Subcutaneous adipose tissue (tissue), 4 donors: ENCODE results near the gene PAPLN. TPM values are rescaled to one million over a fixed set of nuclear protein-coding genes. Genes with fewer than 3 reads are reported as not detected.

ENCODE experiments used
- total RNA-seq, 4 donors: library from RNA; depleted of rRNA; stranded (reverse); fragments of >200 nt; gene quantifications; one replicate each; pipeline ENCODE4 v1.1.0, GENCODE V29; 2016
- TF ChIP-seq, protein P1 (sequence below): fragments of 450-650 bp; IDR thresholded peaks from one replicate; pipeline ENCODE4 v1.5.1; 2016; ENCODE audit warnings: low read depth, mild to moderate bottlenecking, control low read depth, antibody characterized with exemption, moderate library complexity

PAPLN gene
- total RNA-seq, 4 donors from 2014 or later: 10.4 to 52.2 (median 22.4) TPM

DNA sequence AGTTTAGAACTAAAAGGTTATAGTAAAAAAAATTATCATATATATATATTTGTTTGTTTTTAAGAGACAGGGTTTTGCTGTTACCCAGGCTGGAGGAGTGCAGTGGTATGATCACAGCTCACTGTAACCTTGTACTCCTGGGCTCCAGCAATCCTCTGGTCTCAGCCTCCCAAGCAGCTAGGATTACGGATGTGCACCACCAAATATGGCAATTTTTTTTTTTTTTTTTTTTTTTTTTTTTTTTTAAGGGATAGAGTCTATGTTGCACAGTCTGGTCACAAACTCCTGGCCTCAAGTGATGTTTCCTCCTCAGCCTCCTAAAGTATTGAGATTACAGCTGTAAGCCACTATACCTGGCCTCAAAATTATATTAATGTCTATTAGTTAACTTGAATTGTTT lies 48.7 kb downstream of the PAPLN start:
- TF ChIP-seq, protein P1, sequence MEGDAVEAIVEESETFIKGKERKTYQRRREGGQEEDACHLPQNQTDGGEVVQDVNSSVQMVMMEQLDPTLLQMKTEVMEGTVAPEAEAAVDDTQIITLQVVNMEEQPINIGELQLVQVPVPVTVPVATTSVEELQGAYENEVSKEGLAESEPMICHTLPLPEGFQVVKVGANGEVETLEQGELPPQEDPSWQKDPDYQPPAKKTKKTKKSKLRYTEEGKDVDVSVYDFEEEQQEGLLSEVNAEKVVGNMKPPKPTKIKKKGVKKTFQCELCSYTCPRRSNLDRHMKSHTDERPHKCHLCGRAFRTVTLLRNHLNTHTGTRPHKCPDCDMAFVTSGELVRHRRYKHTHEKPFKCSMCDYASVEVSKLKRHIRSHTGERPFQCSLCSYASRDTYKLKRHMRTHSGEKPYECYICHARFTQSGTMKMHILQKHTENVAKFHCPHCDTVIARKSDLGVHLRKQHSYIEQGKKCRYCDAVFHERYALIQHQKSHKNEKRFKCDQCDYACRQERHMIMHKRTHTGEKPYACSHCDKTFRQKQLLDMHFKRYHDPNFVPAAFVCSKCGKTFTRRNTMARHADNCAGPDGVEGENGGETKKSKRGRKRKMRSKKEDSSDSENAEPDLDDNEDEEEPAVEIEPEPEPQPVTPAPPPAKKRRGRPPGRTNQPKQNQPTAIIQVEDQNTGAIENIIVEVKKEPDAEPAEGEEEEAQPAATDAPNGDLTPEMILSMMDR: no peak

DNA sequence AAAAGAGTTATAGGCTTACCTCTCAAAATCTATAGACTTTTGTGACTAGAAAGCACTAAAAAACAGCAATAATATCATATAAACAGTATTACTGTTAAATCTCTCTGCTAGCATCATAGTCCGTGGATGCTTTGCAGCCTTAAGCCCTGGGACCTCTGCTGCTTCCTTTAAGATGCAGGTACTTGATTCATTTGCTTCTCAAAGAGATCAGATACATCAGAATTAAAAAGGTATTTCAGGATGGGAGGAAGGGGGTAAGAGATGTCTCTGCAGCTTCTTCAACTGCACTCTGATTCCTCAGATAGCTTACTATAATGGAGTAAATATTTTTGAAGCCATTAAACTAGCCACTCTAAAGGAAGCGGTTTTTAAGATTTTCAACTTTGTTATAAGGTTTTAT lies 49.3 kb downstream of the PAPLN start:
- TF ChIP-seq, protein P1: no peak

DNA sequence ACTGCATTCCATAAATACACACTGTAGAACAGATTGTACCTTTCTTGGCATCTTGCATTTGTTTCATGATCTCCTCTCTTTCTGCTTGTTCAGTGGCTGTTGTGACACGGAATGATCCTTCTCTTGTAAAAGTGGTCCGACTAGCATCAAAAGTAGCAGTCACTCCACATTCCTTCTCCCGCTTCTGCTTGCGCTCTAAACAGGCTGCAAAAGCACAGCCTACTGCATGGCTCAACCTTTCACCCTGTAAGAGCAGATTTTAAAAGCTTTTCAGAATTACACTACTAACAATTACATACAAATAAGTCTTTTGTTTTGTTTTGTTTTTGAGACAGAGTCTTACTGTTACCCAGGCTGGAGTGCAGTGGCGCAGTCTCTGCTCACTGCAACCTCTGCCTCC lies 49.8 kb downstream of the PAPLN start:
- TF ChIP-seq, protein P1: no peak

DNA sequence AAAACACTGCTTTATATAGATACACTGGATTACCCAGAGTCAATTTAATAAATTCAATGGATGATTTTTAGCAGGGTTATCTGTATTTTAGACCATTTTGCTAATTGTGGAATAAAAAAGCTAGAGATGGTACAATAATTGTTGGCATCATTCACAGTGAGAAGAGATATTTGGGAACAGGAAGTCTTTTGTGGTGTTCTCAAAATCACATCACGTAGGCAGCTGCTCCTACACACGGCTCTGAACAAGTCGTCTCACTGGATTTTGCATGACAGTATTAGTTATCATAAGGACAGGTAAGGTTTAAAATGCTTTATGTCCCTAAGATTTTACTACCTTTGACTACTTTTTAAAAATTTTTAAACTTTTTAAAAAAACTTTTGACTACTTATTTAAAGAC lies 52.0 kb downstream of the PAPLN start:
- TF ChIP-seq, protein P1: no peak

DNA sequence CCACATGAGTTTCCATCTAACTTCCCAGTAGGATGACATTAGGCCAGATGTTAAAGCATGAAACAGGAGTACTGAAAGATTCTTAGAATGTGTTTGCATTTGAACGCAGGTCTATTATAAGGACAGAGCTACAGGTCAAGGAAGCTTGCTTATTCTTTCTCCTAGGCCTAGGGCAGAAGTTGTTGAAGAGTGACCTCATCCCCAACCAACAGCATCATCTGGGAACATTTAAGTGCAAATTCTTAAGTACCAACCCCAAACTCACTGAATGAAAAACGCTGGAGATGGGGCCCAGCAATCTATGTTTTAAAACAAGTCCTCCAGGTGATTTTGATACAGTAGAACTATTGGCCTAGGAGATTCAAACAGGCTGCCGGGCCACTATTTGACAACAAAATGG lies 52.4 kb downstream of the PAPLN start:
- TF ChIP-seq, protein P1: no peak

DNA sequence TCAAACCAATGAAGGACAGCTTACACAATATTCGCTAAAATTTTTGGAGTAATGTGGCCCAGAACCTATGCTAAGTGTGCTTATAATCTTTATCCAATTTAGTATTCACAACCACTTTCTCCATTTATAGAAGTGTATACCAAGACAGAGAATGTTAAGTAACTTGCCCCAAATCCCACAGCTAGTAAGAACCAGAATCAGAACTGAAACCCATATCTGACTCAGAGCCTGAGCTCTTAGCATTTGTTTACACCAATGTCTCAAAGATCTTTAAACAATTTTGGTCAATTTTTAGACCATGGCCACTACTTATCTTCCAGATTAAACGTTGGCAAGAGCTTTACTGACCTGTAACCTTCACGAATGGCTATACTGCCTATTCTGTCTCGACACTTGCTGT lies 53.0 kb downstream of the PAPLN start:
- TF ChIP-seq, protein P1: no peak

DNA sequence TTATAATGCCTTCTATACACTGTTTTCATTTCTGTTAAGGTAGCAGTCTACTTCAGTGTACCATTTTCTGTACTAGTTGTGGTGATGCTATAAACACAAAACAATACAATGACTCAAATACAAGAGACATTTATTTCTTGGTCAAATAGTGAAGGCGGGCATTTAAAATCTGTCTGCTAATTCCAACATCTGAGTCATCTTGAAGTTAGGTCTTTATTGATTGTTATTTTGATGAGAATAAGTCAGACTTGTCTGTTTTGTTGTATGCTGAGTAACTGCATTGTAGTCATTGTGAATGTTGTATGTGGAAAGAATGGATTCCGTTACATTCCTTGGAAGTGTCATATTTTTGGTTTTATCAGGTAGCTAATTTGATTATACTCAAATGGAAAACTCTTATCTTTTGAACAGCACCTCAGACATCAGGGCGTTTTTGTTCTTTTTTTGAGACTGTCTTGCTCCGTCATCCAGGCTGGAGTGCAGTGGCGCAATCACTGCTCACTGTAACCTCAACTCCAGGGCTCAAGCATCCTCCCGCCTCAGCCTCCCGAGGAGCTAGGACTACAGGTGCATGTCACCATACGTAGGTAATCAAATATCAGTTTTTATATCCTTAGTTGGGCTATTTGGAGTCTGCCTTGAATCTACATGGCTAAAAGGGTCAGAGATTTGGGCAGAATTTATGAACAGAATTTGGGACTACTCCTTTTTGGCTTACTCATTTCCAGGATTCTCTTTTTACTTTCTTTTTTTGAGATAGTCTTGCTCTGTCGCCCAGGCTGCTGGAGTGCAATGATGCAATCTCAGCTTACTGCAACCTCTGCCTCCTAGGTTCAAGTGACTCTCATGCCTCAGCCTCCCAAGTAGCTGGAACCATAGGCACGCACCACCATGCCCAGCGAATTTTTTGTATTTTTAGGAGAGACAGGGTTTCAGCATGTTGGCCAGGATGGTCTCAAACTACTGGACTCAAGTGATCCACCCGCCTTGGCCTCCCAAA lies 56.8 kb downstream of the PAPLN start:
- TF ChIP-seq, protein P1: no peak
